K562 (cell line): Measurements from ENCODE around the gene RNF227. TPM values are rescaled to one million over a fixed set of nuclear protein-coding genes. Genes with fewer than 3 reads are reported as not detected.

ENCODE experiments used
- ARID1B ChIP-seq: fragments of 450-650 bp; IDR thresholded peaks from 2 replicates; pipeline ENCODE4 v1.6.1; 2016; ENCODE audit warnings: antibody characterized with exemption, mild to moderate bottlenecking, inconsistent platforms
- CBX3 ChIP-seq, 2 experiments: IDR thresholded peaks; 1 replicate in 1 of 2; 2 replicates in 1 of 2; pipeline ENCODE4 v1.6.1; 2012; ENCODE audit warnings: inconsistent platforms in 2 of 2, low read length in 2 of 2, borderline replicate concordance in 1 of 2, control low read depth in 1 of 2
- CC2D1A ChIP-seq: fragments of 450-650 bp; IDR thresholded peaks from 2 replicates; pipeline ENCODE4 v1.6.1; 2017; ENCODE audit warnings: mild to moderate bottlenecking
- ELF1 ChIP-seq: fragments of 200-800 bp; sonication (Bioruptor generic); IDR thresholded peaks from 2 replicates; pipeline ENCODE4 v1.6.1; 2016; ENCODE audit warnings: missing genetic modification characterization, missing compliant biosample characterization
- JUNB ChIP-seq: fragments of 450-650 bp; formaldehyde crosslinking; conservative IDR thresholded peaks from 2 replicates; pipeline ENCODE4 v1.4.0; 2020; ENCODE audit warnings: mild to moderate bottlenecking
- ZBTB17 ChIP-seq: fragments of 450-650 bp; formaldehyde crosslinking; IDR thresholded peaks from 2 replicates; pipeline ENCODE4 v1.4.0; 2020; ENCODE audit warnings: mild to moderate bottlenecking
- ZNF280A ChIP-seq: fragments of 450-650 bp; IDR thresholded peaks from 2 replicates; pipeline ENCODE4 v1.6.1; 2018; ENCODE audit warnings: mild to moderate bottlenecking, low read depth; ENCODE audit not compliant: partially characterized antibody
- ZNF316 ChIP-seq: fragments of 450-650 bp; IDR thresholded peaks from 2 replicates; pipeline ENCODE4 v1.6.1; 2016
- ZNF318 ChIP-seq, 2 experiments: fragments of 450-650 bp; IDR thresholded peaks; 2 replicates each; pipeline ENCODE4 v1.6.1; 2016; ENCODE audit warnings: mild to moderate bottlenecking in 2 of 2, borderline replicate concordance in 1 of 2, low read depth in 1 of 2, moderate library complexity in 1 of 2
- ZZZ3 ChIP-seq: fragments of 450-650 bp; IDR thresholded peaks from 2 replicates; pipeline ENCODE4 v1.6.1; 2016; ENCODE audit warnings: antibody characterized with exemption, mild to moderate bottlenecking, moderate library complexity
- polyA plus RNA-seq, 8 experiments: library from polyadenylated mRNA; depleted of rRNA in 4 of 8; stranded (reverse) in 5 of 8; unstranded in 3 of 8; fragments of >200 nt; fragmentation: Nextera tagmentation in 2 of 8; fragmentation: Illumina TruSeq in 1 of 8; extraction: Ambion mirVana in 2 of 8; extraction: Trizol in 1 of 8; gene quantifications; 2 replicates each; pipeline versions ENCODE4 v1.2.1 to v1.2.3, GENCODE V29; 2011 to 2014; ENCODE audit warnings: inconsistent platforms in 1 of 8, missing spikeins in 1 of 8
- total RNA-seq, 7 experiments: library from RNA; depleted of rRNA in 6 of 7; stranded (reverse); fragments of >200 nt in 6 of 7; fragmentation: Illumina TruSeq in 2 of 7; extraction: Trizol in 2 of 7; gene quantifications; 2 replicates each; pipeline versions ENCODE4 v1.2.1 to v1.2.3, GENCODE V29; 2011 to 2021; ENCODE audit warnings: low replicate concordance in 1 of 7

The RNF227 gene
- total and polyA plus RNA-seq, 9 of the 15 experiments (the other 6 are each of a cell fraction or from before 2014, with no cell fraction given), result 1.1 to 6.7 (median 2.3) TPM

- TF ChIP-seq ZNF318 (IDR thresholded peaks at IDR 0.05; ENCODE audit: borderline replicate concordance in 1 of 2, low read depth in 1 of 2) (no peak), JUNB (CRISPR knock-in tag) (no peak), ELF1 (no peak), ZBTB17 (no peak), CBX3 (IDR thresholded peaks at IDR 0.05; ENCODE audit: borderline replicate concordance in 1 of 2, low read length in 2 of 2) (no peak), ZZZ3 (no peak), ARID1B (no peak), ZNF316 (no peak), CC2D1A (no peak), ZNF280A (no peak)
These were observed 7.0 kb downstream of the RNF227 start (continued) for GRCh38 chr17:7909089-7909488.
